ENCODE results near the gene SLC25A30.

Gene SLC25A30

DNA sequence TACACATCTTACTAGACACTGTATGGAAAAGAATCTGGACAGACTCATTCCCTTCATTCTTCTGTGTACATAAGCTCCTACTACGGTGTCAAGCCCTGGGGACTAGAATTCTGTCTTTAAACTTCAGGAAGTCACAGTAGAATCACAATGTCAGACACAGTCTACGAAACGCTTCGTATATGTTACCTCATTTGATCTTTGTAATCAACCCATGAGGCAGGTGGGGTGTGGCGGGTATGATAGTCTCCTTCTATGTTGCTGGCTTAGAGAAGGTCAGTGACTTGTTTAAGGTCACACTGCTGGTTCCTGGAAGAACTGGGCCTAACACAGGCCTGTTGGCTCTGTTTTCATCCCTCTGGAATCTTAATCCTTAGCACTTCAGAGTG lies 45.0 kb downstream of the SLC25A30 start:
- H3K4me1 ChIP-seq (ENCODE audit: control insufficient read depth in 1 of 2, insufficient read depth in 2 of 2, low read length in 2 of 2) = peaks cover 12 to 16% of the 10 kb centered on the region in 2 experiments
- H3K14ac ChIP-seq (ENCODE audit: low read length) = no peak overlapping the region
- H3K4me2 ChIP-seq (ENCODE audit: low read length) = no peak overlapping the region
- no peak overlapping the region for H3K4ac ChIP-seq (ENCODE audit: low read depth, low read length)
- H3K23ac ChIP-seq (ENCODE audit: low read length) = no peak overlapping the region
- H4K8ac ChIP-seq (ENCODE audit: low read depth, low read length) = no peak overlapping the region
- H3K4me3 ChIP-seq (ENCODE audit: low read depth, low read length) = no peak overlapping the region
- H3K27me3 ChIP-seq (ENCODE audit: insufficient read depth, low read length) = no peaks in the 10 kb centered on the region
- no peak overlapping the region for H2BK120ac ChIP-seq (ENCODE audit: insufficient read depth, low read length, poor library complexity)
- no peak overlapping the region for H2AFZ ChIP-seq (ENCODE audit: insufficient read depth, low read length, poor library complexity)
- H4K12ac ChIP-seq (ENCODE audit: low read depth, low read length) = no peak overlapping the region
- H3K9me3 ChIP-seq (ENCODE audit: insufficient read depth, low read depth, low read length) = no peaks in the 10 kb centered on the region
- H2BK12ac ChIP-seq (ENCODE audit: low read length) = no peak overlapping the region
- no peak overlapping the region for H3K27ac ChIP-seq (ENCODE audit: low read depth, low read length)
- H3K18ac ChIP-seq (ENCODE audit: low read length) = no peak overlapping the region
- H3K36me3 ChIP-seq (ENCODE audit: control insufficient read depth in 1 of 2, insufficient read depth in 2 of 2, low read length in 2 of 2) = peaks cover 3% of the 10 kb centered on the region in 2 experiments
- no CpG with 5 or more reads among the region's 5 CpGs for WGBS (ENCODE audit: extremely low coverage, insufficient coverage, insufficient read length)
- peak; percentile 10 to 61 for DNase-seq
- H3K9ac ChIP-seq (ENCODE audit: low read length) = no peak overlapping the region
- H4K91ac ChIP-seq (ENCODE audit: low read depth, low read length) = no peak overlapping the region
- H2AK5ac ChIP-seq (ENCODE audit: low read length) = no peak overlapping the region
- H3K79me1 ChIP-seq (ENCODE audit: low read length) = peaks cover 4% of the 10 kb centered on the region
- H2BK5ac ChIP-seq (ENCODE audit: low read depth, low read length, poor library complexity) = peak overlapping the region; percentile 15
- H3K79me2 ChIP-seq (ENCODE audit: control insufficient read depth, insufficient read depth, low read length, poor library complexity) = no peaks in the 10 kb centered on the region

DNA sequence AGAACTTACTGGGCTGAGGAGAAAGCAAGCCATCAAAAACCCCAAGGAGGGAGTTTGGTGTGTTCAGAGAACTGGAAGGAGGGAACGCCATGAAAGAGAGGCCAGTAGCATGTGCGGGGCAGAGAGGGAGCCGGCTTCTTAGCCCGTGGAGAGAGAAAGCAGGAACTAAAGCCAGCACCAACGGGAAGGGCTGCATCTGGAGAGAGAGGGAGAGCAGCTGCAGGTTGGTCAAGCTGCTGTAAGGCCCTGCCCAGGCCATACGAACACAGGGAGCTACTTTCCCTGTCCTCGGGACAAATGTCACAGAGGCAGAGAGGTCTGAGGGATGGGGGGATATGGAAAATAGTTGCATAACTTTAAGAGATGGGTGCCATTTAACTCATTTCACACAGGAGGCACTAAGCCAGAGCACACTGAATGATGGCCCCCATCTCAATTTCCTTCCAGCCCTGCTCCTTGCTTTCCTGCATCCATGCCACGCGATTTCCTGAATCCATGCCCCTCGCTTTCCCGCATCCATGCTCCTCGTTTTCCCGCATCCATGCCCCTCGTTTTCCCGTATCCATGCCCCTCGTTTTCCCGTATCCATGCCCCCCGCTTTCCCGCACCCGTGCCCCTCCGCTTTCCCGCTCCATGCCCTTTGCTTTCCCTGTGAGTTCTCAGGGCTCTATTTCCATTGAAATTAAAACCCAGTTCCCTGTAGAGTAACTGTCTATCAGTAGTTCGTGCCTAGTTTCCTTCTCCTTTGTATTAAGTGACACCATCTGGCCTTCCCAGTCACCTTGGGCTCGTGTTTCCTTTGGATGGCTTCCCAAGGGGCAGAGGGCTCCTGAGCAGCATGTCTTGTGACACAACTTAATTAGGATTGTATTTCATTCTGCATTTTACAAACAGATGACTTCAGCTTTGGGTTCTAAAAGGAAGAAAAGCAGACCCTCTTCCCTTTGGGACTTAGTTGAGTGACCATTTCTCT lies 45.7 kb downstream of the SLC25A30 start:
- no peaks in the 10 kb centered on the region for H3K79me2 ChIP-seq (ENCODE audit: control insufficient read depth, insufficient read depth, low read length, poor library complexity)
- no peak for DNase-seq
- H3K9ac ChIP-seq (ENCODE audit: low read length) = no peak overlapping the region
- H4K8ac ChIP-seq (ENCODE audit: low read depth, low read length) = no peak overlapping the region
- H2AK5ac ChIP-seq (ENCODE audit: low read length) = no peak overlapping the region
- H3K9me3 ChIP-seq (ENCODE audit: insufficient read depth, low read depth, low read length) = no peaks in the 10 kb centered on the region
- H2BK5ac ChIP-seq (ENCODE audit: low read depth, low read length, poor library complexity) = no peak overlapping the region
- H3K14ac ChIP-seq (ENCODE audit: low read length) = no peak overlapping the region
- no peak overlapping the region for H2AFZ ChIP-seq (ENCODE audit: insufficient read depth, low read length, poor library complexity)
- H4K91ac ChIP-seq (ENCODE audit: low read depth, low read length) = no peak overlapping the region
- no peak overlapping the region for H3K23ac ChIP-seq (ENCODE audit: low read length)
- no peak overlapping the region for H3K4me3 ChIP-seq (ENCODE audit: low read depth, low read length)
- H4K12ac ChIP-seq (ENCODE audit: low read depth, low read length) = no peak overlapping the region
- no peak overlapping the region for H2BK120ac ChIP-seq (ENCODE audit: insufficient read depth, low read length, poor library complexity)
- no peak overlapping the region for H3K4me2 ChIP-seq (ENCODE audit: low read length)
- no peak overlapping the region for H3K4ac ChIP-seq (ENCODE audit: low read depth, low read length)
- peaks cover 4% of the 10 kb centered on the region for H3K79me1 ChIP-seq (ENCODE audit: low read length)
- no peak overlapping the region for H2BK12ac ChIP-seq (ENCODE audit: low read length)
- H3K18ac ChIP-seq (ENCODE audit: low read length) = no peak overlapping the region
- H3K27ac ChIP-seq (ENCODE audit: low read depth, low read length) = peak overlapping the region; percentile 4
- no CpG with 5 or more reads among the region's 24 CpGs for WGBS (ENCODE audit: extremely low coverage, insufficient coverage, insufficient read length)
- peaks cover 3% of the 10 kb centered on the region in 2 experiments for H3K36me3 ChIP-seq (ENCODE audit: control insufficient read depth in 1 of 2, insufficient read depth in 2 of 2, low read length in 2 of 2)
- no peaks in the 10 kb centered on the region for H3K27me3 ChIP-seq (ENCODE audit: insufficient read depth, low read length)
- H3K4me1 ChIP-seq (ENCODE audit: control insufficient read depth in 1 of 2, insufficient read depth in 2 of 2, low read length in 2 of 2) = peaks cover 12 to 16% of the 10 kb centered on the region in 2 experiments

GRCh38 chr13:45370922-45371406 lies 47.2 kb downstream of the SLC25A30 start:
- DNase-seq = peak; percentile 69 to 90
- no peak overlapping the region for H4K8ac ChIP-seq (ENCODE audit: low read depth, low read length)
- no peaks in the 10 kb centered on the region for H3K79me1 ChIP-seq (ENCODE audit: low read length)
- H2AFZ ChIP-seq (ENCODE audit: insufficient read depth, low read length, poor library complexity) = no peak overlapping the region
- H3K23ac ChIP-seq (ENCODE audit: low read length) = no peak overlapping the region
- H4K91ac ChIP-seq (ENCODE audit: low read depth, low read length) = no peak overlapping the region
- H4K12ac ChIP-seq (ENCODE audit: low read depth, low read length) = no peak overlapping the region
- no peaks in the 10 kb centered on the region for H3K9me3 ChIP-seq (ENCODE audit: insufficient read depth, low read depth, low read length)
- H3K27ac ChIP-seq (ENCODE audit: low read depth, low read length) = no peak overlapping the region
- no peaks in the 10 kb centered on the region for H3K79me2 ChIP-seq (ENCODE audit: control insufficient read depth, insufficient read depth, low read length, poor library complexity)
- no peak overlapping the region for H3K18ac ChIP-seq (ENCODE audit: low read length)
- H2BK120ac ChIP-seq (ENCODE audit: insufficient read depth, low read length, poor library complexity) = no peak overlapping the region
- peaks cover 10 to 12% of the 10 kb centered on the region in 2 experiments for H3K4me1 ChIP-seq (ENCODE audit: control insufficient read depth in 1 of 2, insufficient read depth in 2 of 2, low read length in 2 of 2)
- no peak overlapping the region for H2BK5ac ChIP-seq (ENCODE audit: low read depth, low read length, poor library complexity)
- H3K4me2 ChIP-seq (ENCODE audit: low read length) = peak overlapping the region; percentile 44
- H3K4me3 ChIP-seq (ENCODE audit: low read depth, low read length) = no peak overlapping the region
- no peaks in the 10 kb centered on the region for H3K27me3 ChIP-seq (ENCODE audit: insufficient read depth, low read length)
- H3K36me3 ChIP-seq (ENCODE audit: control insufficient read depth in 1 of 2, insufficient read depth in 2 of 2, low read length in 2 of 2) = peaks cover 0 to 3% of the 10 kb centered on the region in 2 experiments
- no peak overlapping the region for H3K4ac ChIP-seq (ENCODE audit: low read depth, low read length)
- no peak overlapping the region for H3K14ac ChIP-seq (ENCODE audit: low read length)
- no peak overlapping the region for H3K9ac ChIP-seq (ENCODE audit: low read length)
- H2AK5ac ChIP-seq (ENCODE audit: low read length) = no peak overlapping the region
- no peak overlapping the region for H2BK12ac ChIP-seq (ENCODE audit: low read length)
- WGBS (ENCODE audit: extremely low coverage, insufficient coverage, insufficient read length) = no CpG with 5 or more reads among the region's 30 CpGs

DNA sequence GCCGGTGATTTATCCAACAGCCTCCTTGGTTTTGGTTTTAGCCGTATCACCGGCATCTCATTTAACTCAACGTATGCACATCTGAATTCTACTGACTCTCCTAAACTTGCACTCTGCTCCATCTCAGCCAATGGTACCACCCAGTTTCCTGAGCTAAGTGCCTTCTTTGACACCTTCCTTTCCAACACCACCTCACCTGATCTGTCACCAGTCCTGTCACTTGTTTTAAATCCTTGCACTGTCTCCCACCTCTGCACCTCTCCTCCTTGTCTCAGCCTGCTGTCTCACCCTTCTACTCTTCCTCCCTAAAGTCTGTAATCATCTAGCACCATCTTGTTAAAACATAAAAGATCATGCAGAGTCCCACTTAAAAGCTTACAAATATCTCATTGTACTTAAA lies 49.1 kb downstream of the SLC25A30 start:
- Histone ChIP-seq H3K27ac (ENCODE audit: low read depth, low read length) (no peak overlapping the region), H3K79me2 (ENCODE audit: control insufficient read depth, insufficient read depth, low read length, poor library complexity) (no peaks in the 10 kb centered on the region), H4K12ac (ENCODE audit: low read depth, low read length) (no peak overlapping the region), H3K4ac (ENCODE audit: low read depth, low read length) (no peak overlapping the region), H2BK120ac (ENCODE audit: insufficient read depth, low read length, poor library complexity) (no peak overlapping the region), H3K14ac (ENCODE audit: low read length) (no peak overlapping the region), H3K4me2 (ENCODE audit: low read length) (no peak overlapping the region), H2BK12ac (ENCODE audit: low read length) (peak overlapping the region; percentile 19), H3K4me1 (ENCODE audit: control insufficient read depth in 1 of 2, insufficient read depth in 2 of 2, low read length in 2 of 2) (peaks cover 10 to 12% of the 10 kb centered on the region in 2 experiments), H3K18ac (ENCODE audit: low read length) (no peak overlapping the region), H2AFZ (ENCODE audit: insufficient read depth, low read length, poor library complexity) (no peak overlapping the region), H3K79me1 (ENCODE audit: low read length) (no peaks in the 10 kb centered on the region), H3K4me3 (ENCODE audit: low read depth, low read length) (no peak overlapping the region), H3K9ac (ENCODE audit: low read length) (no peak overlapping the region), H4K8ac (ENCODE audit: low read depth, low read length) (no peak overlapping the region), H4K91ac (ENCODE audit: low read depth, low read length) (no peak overlapping the region), H3K36me3 (ENCODE audit: control insufficient read depth in 1 of 2, insufficient read depth in 2 of 2, low read length in 2 of 2) (peaks cover 0 to 2% of the 10 kb centered on the region in 2 experiments), H3K23ac (ENCODE audit: low read length) (no peak overlapping the region), H3K27me3 (ENCODE audit: insufficient read depth, low read length) (no peaks in the 10 kb centered on the region), H2AK5ac (ENCODE audit: low read length) (no peak overlapping the region), H3K9me3 (ENCODE audit: insufficient read depth, low read depth, low read length) (no peaks in the 10 kb centered on the region), H2BK5ac (ENCODE audit: low read depth, low read length, poor library complexity) (no peak overlapping the region)
- no CpG with 5 or more reads among the region's 4 CpGs for WGBS (ENCODE audit: extremely low coverage, insufficient coverage, insufficient read length)
- DNase-seq = no peak

All from trophoblast cell (in vitro differentiated cells and primary cell).